OCI-LY7 (cell line): ENCODE measurements around the gene CTBS. TPM values are rescaled to one million over a fixed set of nuclear protein-coding genes. Genes with fewer than 3 reads are reported as not detected.

Experiments used
- BruUV-seq: library from RNA; stranded (reverse); fragments of 400-500 nt; replicated peaks from 2 replicates; lab custom pipeline; 2021; lab: Mats Ljungman, UMichigan
- CTCF ChIA-PET: fragments of 300-600 bp; sonication (Branson Sonifier 250); formaldehyde crosslinking; loops from one replicate; lab custom pipeline; 2022; ENCODE audit warnings: antibody characterized with exemption; ENCODE audit not compliant: unreplicated experiment; lab: Charles Lee
- POLR2A ChIA-PET: fragments of 300-600 bp; sonication (Branson Sonifier 250); formaldehyde crosslinking; loops from one replicate; lab custom pipeline; 2022; ENCODE audit warnings: antibody characterized with exemption; lab: Charles Lee
- DNase-seq: peaks from one replicate; pipeline ENCODE4 v3.0.0-alpha.2; 2015; ENCODE audit warnings: low spot score
- H2AFZ ChIP-seq: fragments of 200-600 bp; sonication (generic), shearing (Covaris generic); 2 replicates; pipeline ENCODE4 v1.6.1; 2014; ENCODE audit warnings: mild to moderate bottlenecking, antibody characterized with exemption, low read length, moderate library complexity
- H3K27ac ChIP-seq: fragments of 200-600 bp; sonication (generic); 2 replicates; pipeline ENCODE4 v1.5.1; 2014; ENCODE audit warnings: mixed run types, low read depth, mild to moderate bottlenecking, moderate library complexity, low read length, inconsistent platforms; ENCODE audit not compliant: poor library complexity, severe bottlenecking
- H3K36me3 ChIP-seq: fragments of 200-600 bp; sonication (generic); 2 replicates; pipeline ENCODE4 v1.6.1; 2014; ENCODE audit warnings: mild to moderate bottlenecking, antibody characterized with exemption, low read length, moderate library complexity, mixed read lengths; ENCODE audit not compliant: insufficient read depth
- H3K4me1 ChIP-seq: fragments of 200-600 bp; sonication (generic); 2 replicates; pipeline ENCODE4 v1.5.1; 2014; ENCODE audit warnings: mild to moderate bottlenecking, low read length; ENCODE audit not compliant: insufficient read depth, poor library complexity, severe bottlenecking
- H3K4me2 ChIP-seq: fragments of 200-600 bp; sonication (generic); 2 replicates; pipeline ENCODE4 v1.6.1; 2014; ENCODE audit warnings: mild to moderate bottlenecking, low read length
- H3K4me3 ChIP-seq: fragments of 200-600 bp; sonication (generic); 2 replicates; pipeline ENCODE4 v1.5.1; 2014; ENCODE audit warnings: mild to moderate bottlenecking, low read depth, low read length; ENCODE audit not compliant: poor library complexity, severe bottlenecking
- H3K79me2 ChIP-seq: fragments of 200-600 bp; sonication (generic); 2 replicates; pipeline ENCODE4 v1.6.1; 2016; ENCODE audit warnings: low read depth, mild to moderate bottlenecking, low read length, moderate library complexity, mixed read lengths; ENCODE audit not compliant: insufficient read depth
- H3K9me2 ChIP-seq: fragments of 200-600 bp; sonication (generic); 2 replicates; pipeline ENCODE4 v1.6.1; 2016; ENCODE audit warnings: mild to moderate bottlenecking, low read length, mixed read lengths; ENCODE audit not compliant: insufficient read depth
- H3K9me3 ChIP-seq: fragments of 200-600 bp; sonication (generic); 2 replicates; pipeline ENCODE4 v1.6.1; 2014; ENCODE audit warnings: mild to moderate bottlenecking, mixed run types, low read length, mixed read lengths
- H4K20me1 ChIP-seq: fragments of 200-600 bp; sonication (generic); 2 replicates; pipeline ENCODE4 v1.6.1; 2014; ENCODE audit warnings: mild to moderate bottlenecking, antibody characterized with exemption, low read length, moderate library complexity, mixed read lengths; ENCODE audit not compliant: insufficient read depth
- CTCF ChIP-seq: fragments of 200-600 bp; sonication (generic); conservative IDR thresholded peaks from 2 replicates; pipeline ENCODE4 v1.5.1; 2014; ENCODE audit warnings: mild to moderate bottlenecking, antibody characterized with exemption, low read length, moderate library complexity, mixed read lengths
- EZH2phosphoT487 ChIP-seq: fragments of 200-600 bp; sonication (generic); IDR thresholded peaks from 2 replicates; pipeline ENCODE4 v1.6.1; 2018; ENCODE audit warnings: low read depth, borderline replicate concordance, mild to moderate bottlenecking, mixed run types, antibody characterized with exemption, low read length, moderate library complexity, mixed read lengths
- intact Hi-C: fragments of 100-400 bp; cut with micrococcal nuclease; formaldehyde crosslinking; loops from one replicate; pipeline ENCODE4 v1.10.0; 2022; ENCODE audit not compliant: unreplicated experiment
- total RNA-seq, 2 experiments: library from RNA; depleted of rRNA in 1 of 2; stranded (reverse); fragments of >200 nt in 1 of 2; shearing (Covaris generic) in 1 of 2; gene quantifications; 2 replicates each; pipeline ENCODE4 v1.2.3, GENCODE V29; 2014 to 2022

The CTBS gene
- total RNA-seq, 2 experiments from 2014 or later = 4.5 to 9.3 TPM

GRCh38 chr1:84603223-84603622, 29.0 kb upstream of the CTBS start:
- Histone ChIP-seq H3K27ac (no peak overlapping the region), H3K9me3 (peaks cover 16% of the 10 kb centered on the region), H4K20me1 (no peaks in the 10 kb centered on the region), H3K4me3 (no peak overlapping the region), H2AFZ (no peak overlapping the region), H3K36me3 (no peaks in the 10 kb centered on the region), H3K9me2 (no peaks in the 10 kb centered on the region), H3K4me1 (peaks cover 8% of the 10 kb centered on the region), H3K79me2 (no peaks in the 10 kb centered on the region), H3K4me2 (no peak overlapping the region)
- TF ChIP-seq CTCF (no peak), EZH2phosphoT487 (no peak)
- BruUV-seq = no TSS peak
- no peak for DNase-seq
- POLR2A ChIA-PET = interaction anchor here (0.7 to 0.8 kb wide), 2 partner anchors 12 to 97 kb away, joined by 3 to 4 read pairs; partner anchors contain the start of genes GNG5 and SPATA1
- CTCF ChIA-PET = no interaction called here
- intact Hi-C loops = no loop called here

GRCh38 chr1:84600796-84601195, 26.6 kb upstream of the CTBS start:
- peaks cover 8% of the 10 kb centered on the region for H3K4me1 ChIP-seq
- no peaks in the 10 kb centered on the region for H4K20me1 ChIP-seq
- no peaks in the 10 kb centered on the region for H3K36me3 ChIP-seq
- ChIA-PET POLR2A (no interaction called here), CTCF (no interaction called here)
- DNase-seq = no peak
- no TSS peak for BruUV-seq
- no peak overlapping the region for H3K4me2 ChIP-seq
- no peaks in the 10 kb centered on the region for H3K79me2 ChIP-seq
- no peak overlapping the region for H3K27ac ChIP-seq
- H2AFZ ChIP-seq = no peak overlapping the region
- intact Hi-C loops = no loop called here
- H3K9me2 ChIP-seq = no peaks in the 10 kb centered on the region
- H3K4me3 ChIP-seq = no peak overlapping the region
- TF ChIP-seq EZH2phosphoT487 (no peak), CTCF (no peak)
- H3K9me3 ChIP-seq = peaks cover 8% of the 10 kb centered on the region

GRCh38 chr1:84598846-84599741, 24.9 kb upstream of the CTBS start:
- H3K4me2 ChIP-seq = peak overlapping the region; percentile 2; the same call in 1 of the 2 replicates
- no peaks in the 10 kb centered on the region for H3K79me2 ChIP-seq
- H3K36me3 ChIP-seq = no peaks in the 10 kb centered on the region
- H3K4me1 ChIP-seq = peaks cover 8% of the 10 kb centered on the region
- CTCF ChIA-PET = no interaction called here
- no peak overlapping the region for H3K27ac ChIP-seq
- no peaks in the 10 kb centered on the region for H3K9me2 ChIP-seq
- TF ChIP-seq CTCF (no peak), EZH2phosphoT487 (no peak)
- H4K20me1 ChIP-seq = no peaks in the 10 kb centered on the region
- no peak overlapping the region for H3K4me3 ChIP-seq
- H2AFZ ChIP-seq = no peak overlapping the region
- no TSS peak for BruUV-seq
- peak; percentile 15 for DNase-seq
- H3K9me3 ChIP-seq = no peaks in the 10 kb centered on the region
- intact Hi-C loops = loop anchor here (2.0 kb wide), 1 partner anchor 20 kb away; no protein-coding TSS in a partner anchor
- POLR2A ChIA-PET = interaction anchor here (0.8 kb wide), 1 partner anchor 14 kb away, joined by 3 read pairs; no protein-coding TSS in a partner anchor
